Loucy (cell line): ENCODE data around the gene SERPINI2.

Experiments
- H2AFZ ChIP-seq: fragments of 200-600 bp; sonication (generic); 2 replicates; pipeline ENCODE4 v1.6.0; 2016; ENCODE audit warnings: antibody characterized with exemption, mild to moderate bottlenecking, low read length, moderate library complexity
- H3F3A ChIP-seq: fragments of 200-600 bp; 2 replicates; pipeline ENCODE4 v1.6.0; 2016; ENCODE audit warnings: antibody characterized with exemption, low read depth, mild to moderate bottlenecking
- H3K27me3 ChIP-seq: fragments of 200-600 bp; sonication (generic); 2 replicates; pipeline ENCODE4 v1.6.1; 2014; ENCODE audit warnings: low read length, mild to moderate bottlenecking; ENCODE audit not compliant: insufficient read depth, poor library complexity, severe bottlenecking
- H3K36me3 ChIP-seq: fragments of 200-600 bp; sonication (generic); 2 replicates; pipeline ENCODE4 v1.6.1; 2016; ENCODE audit warnings: low read length; ENCODE audit not compliant: insufficient read depth
- H3K4me1 ChIP-seq: fragments of 200-600 bp; sonication (generic); 2 replicates; pipeline ENCODE4 v1.5.1; 2014; ENCODE audit warnings: low read length, mild to moderate bottlenecking; ENCODE audit not compliant: insufficient read depth, poor library complexity, severe bottlenecking
- H3K4me2 ChIP-seq: fragments of 200-600 bp; sonication (generic); 2 replicates; pipeline ENCODE4 v1.6.0; 2014; ENCODE audit warnings: antibody characterized with exemption, low read length, low read depth, mild to moderate bottlenecking; ENCODE audit not compliant: poor library complexity, severe bottlenecking
- H3K4me3 ChIP-seq: fragments of 200-600 bp; sonication (generic); 2 replicates; pipeline ENCODE4 v1.5.1; 2014; ENCODE audit warnings: low read length, mild to moderate bottlenecking, mixed read lengths; ENCODE audit not compliant: poor library complexity, severe bottlenecking
- H3K79me2 ChIP-seq: fragments of 200-600 bp; sonication (generic); 2 replicates; pipeline ENCODE4 v1.6.1; 2014; ENCODE audit warnings: low read length; ENCODE audit not compliant: insufficient read depth
- H3K9ac ChIP-seq: fragments of 200-600 bp; sonication (generic); 2 replicates; pipeline ENCODE4 v1.6.0; 2014; ENCODE audit warnings: mild to moderate bottlenecking, low read depth, low read length, moderate library complexity; ENCODE audit not compliant: poor library complexity, severe bottlenecking
- H3K9me2 ChIP-seq: fragments of 200-600 bp; sonication (generic); replicated peaks from 2 replicates; pipeline ENCODE4 v1.6.1; 2016; ENCODE audit warnings: low read depth, low read length, mixed read lengths
- H3K9me3 ChIP-seq: fragments of 200-600 bp; sonication (generic); 2 replicates; pipeline ENCODE4 v1.6.1; 2014; ENCODE audit warnings: mild to moderate bottlenecking, antibody characterized with exemption, low read length, low read depth; ENCODE audit not compliant: insufficient read depth
- H4K20me1 ChIP-seq: fragments of 200-600 bp; sonication (generic); 2 replicates; pipeline ENCODE4 v1.6.0; 2014; ENCODE audit warnings: antibody characterized with exemption, low read length, mild to moderate bottlenecking; ENCODE audit not compliant: insufficient read depth, poor library complexity, severe bottlenecking
- CTCF ChIP-seq: fragments of 200-600 bp; sonication (generic); conservative IDR thresholded peaks from 2 replicates; pipeline ENCODE4 v1.5.1; 2014; ENCODE audit warnings: mild to moderate bottlenecking, antibody characterized with exemption, low read length
- EZH2phosphoT487 ChIP-seq: fragments of 200-600 bp; IDR thresholded peaks from 2 replicates; pipeline ENCODE4 v1.6.1; 2018; ENCODE audit warnings: antibody characterized with exemption, mild to moderate bottlenecking, moderate library complexity, borderline replicate concordance

Gene SERPINI2

GRCh38 chr3:167396075-167396474 lies 77.8 kb downstream of the SERPINI2 start:
- no peaks in the 10 kb centered on the region for H3K4me1 ChIP-seq
- no peaks in the 10 kb centered on the region for H3K9me2 ChIP-seq
- no peaks in the 10 kb centered on the region for H3K36me3 ChIP-seq
- H3K79me2 ChIP-seq: no peaks in the 10 kb centered on the region
- H2AFZ ChIP-seq: no peak overlapping the region
- H3K4me3 ChIP-seq: no peak overlapping the region
- H3K4me2 ChIP-seq: no peak overlapping the region
- no peak overlapping the region for H3K9ac ChIP-seq
- no peaks in the 10 kb centered on the region for H4K20me1 ChIP-seq
- no peaks in the 10 kb centered on the region for H3K27me3 ChIP-seq
- TF ChIP-seq EZH2phosphoT487 (no peak), CTCF (no peak)
- no peaks in the 10 kb centered on the region for H3K9me3 ChIP-seq
- no peaks in the 10 kb centered on the region for H3F3A ChIP-seq

GRCh38 chr3:167394003-167394402 lies 79.8 kb downstream of the SERPINI2 start:
- Histone ChIP-seq H2AFZ (no peak overlapping the region), H3K4me1 (no peaks in the 10 kb centered on the region), H3K9me3 (no peaks in the 10 kb centered on the region), H3K27me3 (no peaks in the 10 kb centered on the region), H4K20me1 (no peaks in the 10 kb centered on the region), H3F3A (no peaks in the 10 kb centered on the region), H3K9ac (no peak overlapping the region), H3K36me3 (no peaks in the 10 kb centered on the region), H3K4me3 (no peak overlapping the region), H3K4me2 (no peak overlapping the region), H3K9me2 (no peaks in the 10 kb centered on the region), H3K79me2 (no peaks in the 10 kb centered on the region)
- TF ChIP-seq CTCF: peak; percentile 38
- TF ChIP-seq EZH2phosphoT487: no peak
